ENCODE results near the gene SYTL5.

DNA sequence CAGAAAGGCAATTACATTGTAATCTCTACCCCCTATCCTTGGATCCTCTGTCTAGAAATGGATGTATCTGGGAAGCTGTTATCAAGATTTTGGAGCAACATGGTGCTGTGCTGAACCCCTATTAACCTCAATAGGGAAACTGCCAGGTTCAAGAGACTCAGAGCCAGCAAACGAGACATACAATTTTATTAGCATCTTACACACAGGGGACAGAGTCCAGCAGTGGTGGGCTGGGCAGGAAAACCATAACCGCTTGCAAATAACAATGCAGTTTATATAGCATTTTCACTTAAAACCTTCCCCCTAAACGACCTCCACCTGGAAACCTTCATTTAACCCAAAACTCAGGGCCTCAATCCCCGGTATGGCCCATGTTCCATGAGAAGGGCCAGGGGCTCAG is 79.5 kb downstream of the SYTL5 start:
- TF ChIP-seq CTCF (IDR thresholded peaks at IDR 0.05): no peak
- no peak for TF ChIP-seq POLR2A (IDR thresholded peaks at IDR 0.05)

All from adrenal gland (tissue), 5 donors.